DMS79 (cell line): Measurements from ENCODE around the gene EPAS1.
"Not testable (repeated sequence)": the region's sequence is repeated elsewhere in the genome, so short reads cannot be mapped to it uniquely, and the experiment has no call there.

Experiments used
- DNase-seq: peaks from one replicate; lab custom pipeline; 2025; lab: John Stamatoyannopoulos, UW

Gene EPAS1

GRCh38 chr2:46383113-46383395 is 85.8 kb downstream of the EPAS1 start:
- no peak for DNase-seq

- DNase-seq: no peak
Measured at GRCh38 chr2:46383784-46384456, 86.7 kb downstream of the EPAS1 start.

GRCh38 chr2:46384457-46384815 is 87.2 kb downstream of the EPAS1 start:
- DNase-seq: no peak

- no peak for DNase-seq
Measured at GRCh38 chr2:46385786-46386577, 88.8 kb downstream of the EPAS1 start.

- DNase-seq: no peak
Measured at GRCh38 chr2:46386763-46387162, 89.6 kb downstream of the EPAS1 start.

- DNase-seq: no peak
Measured at GRCh38 chr2:46387292-46387691, 90.1 kb downstream of the EPAS1 start.

- no peak for DNase-seq
Measured at GRCh38 chr2:46387886-46388515, 90.8 kb downstream of the EPAS1 start.

GRCh38 chr2:46388881-46389280 is 91.7 kb downstream of the EPAS1 start:
- no peak for DNase-seq

GRCh38 chr2:46389417-46389916 is 92.3 kb downstream of the EPAS1 start:
- no peak for DNase-seq

- no peak for DNase-seq
Measured at GRCh38 chr2:46390036-46390435, 92.8 kb downstream of the EPAS1 start.

GRCh38 chr2:46390901-46391395 is 93.7 kb downstream of the EPAS1 start:
- DNase-seq: no peak

- DNase-seq: no peak
Measured at GRCh38 chr2:46392561-46393346, 95.5 kb downstream of the EPAS1 start.

- DNase-seq: no peak
Measured at GRCh38 chr2:46393347-46393820, 96.2 kb downstream of the EPAS1 start.

- no peak for DNase-seq
Measured at GRCh38 chr2:46393865-46394264, 96.7 kb downstream of the EPAS1 start.

- DNase-seq: no peak
Measured at GRCh38 chr2:46394649-46395510, 97.7 kb downstream of the EPAS1 start.

GRCh38 chr2:46395730-46396129 is 98.5 kb downstream of the EPAS1 start:
- not testable (repeated sequence) for DNase-seq

GRCh38 chr2:46400016-46400415 is 102.8 kb downstream of the EPAS1 start:
- no peak for DNase-seq

GRCh38 chr2:46402874-46403273 is 105.7 kb downstream of the EPAS1 start:
- DNase-seq: no peak

- DNase-seq: no peak
Measured at GRCh38 chr2:46404181-46404759, 107.1 kb downstream of the EPAS1 start.

GRCh38 chr2:46407852-46408455 is 110.7 kb downstream of the EPAS1 start:
- DNase-seq: no peak
